NT2/D1 (cell line): ENCODE data around the gene VWCE.

Experiments
- SUZ12 ChIP-seq: IDR thresholded peaks from 2 replicates; pipeline ENCODE4 v1.6.1; 2011; ENCODE audit not compliant: insufficient read length, insufficient read depth; ENCODE audit errors: extremely low read depth
- YY1 ChIP-seq: IDR thresholded peaks from 2 replicates; pipeline ENCODE4 v1.6.1; 2011; ENCODE audit not compliant: insufficient read length, insufficient read depth
- ZNF274 ChIP-seq: IDR thresholded peaks from 2 replicates; pipeline ENCODE4 v1.6.1; 2011; ENCODE audit warnings: mild to moderate bottlenecking, low read depth, low read length

GRCh38 chr11:61337706-61338470, 42.8 kb upstream of the VWCE start:
- TF ChIP-seq YY1 = no peak
- TF ChIP-seq SUZ12 = no peak
- no peak for TF ChIP-seq ZNF274
